GM23338 (cell line): Measurements from ENCODE around the gene RNF5. TPM values are rescaled to one million over a fixed set of nuclear protein-coding genes. Genes with fewer than 3 reads are reported as not detected.

Experiments used
- ATAC-seq: fragments of 200-7000 bp; cut with Tn5 transposase; 3 replicates; pipeline ENCODE4 v1.9.1; 2020
- DNase-seq: peaks from one replicate; pipeline ENCODE4 v3.0.0-alpha.2; 2015; ENCODE audit warnings: low spot score
- H2AFZ ChIP-seq: fragments of 200-600 bp; sonication (generic); 2 replicates; pipeline ENCODE4 v1.8.0; 2016; ENCODE audit warnings: antibody characterized with exemption, mild to moderate bottlenecking, moderate library complexity
- H3F3A ChIP-seq: fragments of 200-600 bp; sonication (generic); replicated peaks from 2 replicates; pipeline ENCODE4 v1.8.0; 2017; ENCODE audit warnings: antibody characterized with exemption, mixed run types, low read depth
- H3K27ac ChIP-seq: fragments of 200-600 bp; sonication (generic); 2 replicates; pipeline ENCODE4 v1.6.1; 2016; ENCODE audit warnings: low read depth
- H3K27me3 ChIP-seq: fragments of 200-600 bp; sonication (generic); 2 replicates; pipeline ENCODE4 v1.8.0; 2016; ENCODE audit warnings: mild to moderate bottlenecking, mixed run types, moderate library complexity; ENCODE audit not compliant: insufficient read depth
- H3K36me3 ChIP-seq: fragments of 200-600 bp; sonication (generic); 2 replicates; pipeline ENCODE4 v1.8.0; 2016; ENCODE audit warnings: mild to moderate bottlenecking; ENCODE audit not compliant: insufficient read depth
- H3K4me1 ChIP-seq: fragments of 200-600 bp; sonication (generic); 2 replicates; pipeline ENCODE4 v1.8.0; 2016; ENCODE audit warnings: mild to moderate bottlenecking, moderate library complexity; ENCODE audit not compliant: insufficient read depth
- H3K4me2 ChIP-seq: fragments of 200-600 bp; sonication (generic); 2 replicates; pipeline ENCODE4 v1.7.1; 2017; ENCODE audit warnings: mixed run types
- H3K4me3 ChIP-seq: fragments of 200-600 bp; sonication (generic); 2 replicates; pipeline ENCODE4 v1.6.1; 2016; ENCODE audit warnings: mixed run types
- H3K79me2 ChIP-seq: fragments of 200-600 bp; sonication (generic); replicated peaks from 2 replicates; pipeline ENCODE4 v1.8.0; 2017; ENCODE audit warnings: mild to moderate bottlenecking; ENCODE audit not compliant: insufficient read depth
- H3K9me2 ChIP-seq: fragments of 200-600 bp; sonication (generic); 2 replicates; pipeline ENCODE4 v1.8.0; 2017; ENCODE audit not compliant: insufficient read depth
- H4K20me1 ChIP-seq: fragments of 200-600 bp; sonication (generic); replicated peaks from 2 replicates; pipeline ENCODE4 v1.8.0; 2017; ENCODE audit warnings: mild to moderate bottlenecking; ENCODE audit not compliant: insufficient read depth
- H3K27ac Mint-ChIP-seq: 2 replicates; pipeline ENCODE4 v1.8.0; 2020; ENCODE audit warnings: inconsistent platforms, mild to moderate bottlenecking, moderate library complexity, mixed read lengths
- H3K27me3 Mint-ChIP-seq: 3 replicates; pipeline ENCODE4 v1.8.0; 2022; ENCODE audit warnings: low read depth, mild to moderate bottlenecking, moderate library complexity, mixed read lengths, inconsistent platforms; ENCODE audit not compliant: insufficient read depth, poor library complexity
- H3K36me3 Mint-ChIP-seq: 3 replicates; pipeline ENCODE4 v1.8.0; 2021; ENCODE audit warnings: low read depth, mild to moderate bottlenecking, inconsistent platforms, moderate library complexity, mixed read lengths
- H3K4me1 Mint-ChIP-seq: 3 replicates; pipeline ENCODE4 v1.8.0; 2020; ENCODE audit warnings: mild to moderate bottlenecking, inconsistent platforms, mixed read lengths
- H3K4me3 Mint-ChIP-seq: 3 replicates; pipeline ENCODE4 v1.8.0; 2021; ENCODE audit warnings: moderate library complexity, mild to moderate bottlenecking, inconsistent platforms, mixed read lengths
- H3K9me3 Mint-ChIP-seq: 3 replicates; pipeline ENCODE4 v1.8.0; 2020; ENCODE audit warnings: moderate library complexity, mild to moderate bottlenecking, inconsistent platforms, mixed read lengths
- CREB1 ChIP-seq: fragments of 250-450 bp; sonication (Bioruptor Pico); IDR thresholded peaks from 2 replicates; pipeline ENCODE4 v1.5.0; 2020; ENCODE audit warnings: low read depth, mild to moderate bottlenecking, moderate library complexity
- EZH2 ChIP-seq: fragments of 200-600 bp; sonication (generic); IDR thresholded peaks from one replicate; pipeline ENCODE4 v1.8.0; 2017; ENCODE audit warnings: antibody characterized with exemption, mild to moderate bottlenecking, low read depth; ENCODE audit not compliant: unreplicated experiment
- POLR2AphosphoS5 ChIP-seq: IDR thresholded peaks from 2 replicates; pipeline ENCODE4 v1.6.1; 2016; ENCODE audit warnings: antibody characterized with exemption, low read depth
- polyA plus RNA-seq: library from polyadenylated mRNA; unstranded; fragments of >200 nt; fragmentation: Nextera tagmentation; extraction: Ambion mirVana; gene quantifications from 2 replicates; pipeline ENCODE4 v1.2.1, GENCODE V29; 2016
- total RNA-seq: library from RNA; depleted of rRNA; stranded (reverse); fragments of >200 nt; shearing (Covaris generic); gene quantifications from 2 replicates; pipeline ENCODE4 v1.2.3, GENCODE V29; 2014
- TF ChIP-seq, protein P1 (sequence below): fragments of 250-450 bp; sonication (Bioruptor Pico); IDR thresholded peaks from 2 replicates; pipeline ENCODE4 v1.5.0; 2020; ENCODE audit warnings: mild to moderate bottlenecking, moderate library complexity
- TF ChIP-seq, protein P2 (sequence below), 2 experiments: fragments of 200-600 bp in 1 of 2; sonication (generic) in 1 of 2; conservative IDR thresholded peaks; 2 replicates each; pipeline versions ENCODE4 v1.5.1 to v1.6.1; 2016 to 2017; ENCODE audit warnings: antibody characterized with exemption in 2 of 2, low read depth in 2 of 2, mild to moderate bottlenecking in 2 of 2, moderate library complexity in 1 of 2
- TF ChIP-seq, protein P3 (sequence below): IDR thresholded peaks from one replicate; pipeline ENCODE4 v1.6.1; 2018; ENCODE audit warnings: antibody characterized with exemption; ENCODE audit not compliant: unreplicated experiment

Gene RNF5
- total and polyA plus RNA-seq, 2 experiments from 2014 or later, result 119 to 164 TPM

DNA sequence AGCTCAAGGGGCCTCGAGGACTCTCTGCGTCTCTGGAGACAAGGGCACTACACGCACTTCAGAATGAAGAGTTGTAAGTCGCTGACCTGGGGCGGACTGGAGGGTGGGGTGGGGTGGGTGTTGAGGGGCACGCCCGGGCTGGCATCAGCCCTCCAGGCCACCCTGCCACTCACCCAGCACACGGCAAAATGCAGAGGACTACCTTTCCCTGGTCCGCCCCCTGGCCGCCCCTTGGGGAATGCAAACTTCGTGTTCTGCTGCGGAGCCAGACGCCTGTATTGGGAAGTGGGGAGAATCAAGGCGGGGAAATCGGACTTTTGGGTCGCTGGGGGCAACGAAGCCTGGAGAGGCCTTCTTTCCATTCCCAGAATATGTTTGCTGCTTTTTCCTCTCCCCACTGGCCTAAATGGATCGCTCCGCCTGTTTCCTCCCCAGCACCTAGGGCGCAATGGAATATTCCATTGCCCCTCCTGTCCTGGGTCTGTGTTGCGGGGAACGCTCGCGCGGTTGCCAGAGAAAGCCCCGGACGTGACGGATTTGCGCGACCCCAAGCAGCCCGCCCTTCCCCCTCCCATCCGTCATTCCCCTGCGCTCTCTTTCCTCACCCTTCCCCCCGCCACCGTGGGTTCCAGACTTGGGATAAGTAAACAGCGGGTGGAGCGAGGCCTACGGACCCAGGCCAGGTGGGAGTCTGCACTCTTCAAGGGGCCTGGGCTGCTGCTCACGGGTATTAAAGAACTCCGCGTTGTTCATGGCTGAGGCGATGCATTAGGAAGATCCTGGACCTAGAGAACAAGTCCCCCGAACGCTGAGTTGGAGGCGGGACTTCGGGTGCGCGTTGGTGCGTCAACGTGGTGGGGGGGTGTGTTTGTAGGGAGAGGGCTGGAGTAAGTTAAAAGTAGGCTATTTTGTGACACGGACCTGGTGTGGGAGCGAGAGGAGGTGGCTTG is 24.4 kb upstream of the RNF5 start, which contains the start of gene PPT2 (continued):
- TF ChIP-seq, protein P1, sequence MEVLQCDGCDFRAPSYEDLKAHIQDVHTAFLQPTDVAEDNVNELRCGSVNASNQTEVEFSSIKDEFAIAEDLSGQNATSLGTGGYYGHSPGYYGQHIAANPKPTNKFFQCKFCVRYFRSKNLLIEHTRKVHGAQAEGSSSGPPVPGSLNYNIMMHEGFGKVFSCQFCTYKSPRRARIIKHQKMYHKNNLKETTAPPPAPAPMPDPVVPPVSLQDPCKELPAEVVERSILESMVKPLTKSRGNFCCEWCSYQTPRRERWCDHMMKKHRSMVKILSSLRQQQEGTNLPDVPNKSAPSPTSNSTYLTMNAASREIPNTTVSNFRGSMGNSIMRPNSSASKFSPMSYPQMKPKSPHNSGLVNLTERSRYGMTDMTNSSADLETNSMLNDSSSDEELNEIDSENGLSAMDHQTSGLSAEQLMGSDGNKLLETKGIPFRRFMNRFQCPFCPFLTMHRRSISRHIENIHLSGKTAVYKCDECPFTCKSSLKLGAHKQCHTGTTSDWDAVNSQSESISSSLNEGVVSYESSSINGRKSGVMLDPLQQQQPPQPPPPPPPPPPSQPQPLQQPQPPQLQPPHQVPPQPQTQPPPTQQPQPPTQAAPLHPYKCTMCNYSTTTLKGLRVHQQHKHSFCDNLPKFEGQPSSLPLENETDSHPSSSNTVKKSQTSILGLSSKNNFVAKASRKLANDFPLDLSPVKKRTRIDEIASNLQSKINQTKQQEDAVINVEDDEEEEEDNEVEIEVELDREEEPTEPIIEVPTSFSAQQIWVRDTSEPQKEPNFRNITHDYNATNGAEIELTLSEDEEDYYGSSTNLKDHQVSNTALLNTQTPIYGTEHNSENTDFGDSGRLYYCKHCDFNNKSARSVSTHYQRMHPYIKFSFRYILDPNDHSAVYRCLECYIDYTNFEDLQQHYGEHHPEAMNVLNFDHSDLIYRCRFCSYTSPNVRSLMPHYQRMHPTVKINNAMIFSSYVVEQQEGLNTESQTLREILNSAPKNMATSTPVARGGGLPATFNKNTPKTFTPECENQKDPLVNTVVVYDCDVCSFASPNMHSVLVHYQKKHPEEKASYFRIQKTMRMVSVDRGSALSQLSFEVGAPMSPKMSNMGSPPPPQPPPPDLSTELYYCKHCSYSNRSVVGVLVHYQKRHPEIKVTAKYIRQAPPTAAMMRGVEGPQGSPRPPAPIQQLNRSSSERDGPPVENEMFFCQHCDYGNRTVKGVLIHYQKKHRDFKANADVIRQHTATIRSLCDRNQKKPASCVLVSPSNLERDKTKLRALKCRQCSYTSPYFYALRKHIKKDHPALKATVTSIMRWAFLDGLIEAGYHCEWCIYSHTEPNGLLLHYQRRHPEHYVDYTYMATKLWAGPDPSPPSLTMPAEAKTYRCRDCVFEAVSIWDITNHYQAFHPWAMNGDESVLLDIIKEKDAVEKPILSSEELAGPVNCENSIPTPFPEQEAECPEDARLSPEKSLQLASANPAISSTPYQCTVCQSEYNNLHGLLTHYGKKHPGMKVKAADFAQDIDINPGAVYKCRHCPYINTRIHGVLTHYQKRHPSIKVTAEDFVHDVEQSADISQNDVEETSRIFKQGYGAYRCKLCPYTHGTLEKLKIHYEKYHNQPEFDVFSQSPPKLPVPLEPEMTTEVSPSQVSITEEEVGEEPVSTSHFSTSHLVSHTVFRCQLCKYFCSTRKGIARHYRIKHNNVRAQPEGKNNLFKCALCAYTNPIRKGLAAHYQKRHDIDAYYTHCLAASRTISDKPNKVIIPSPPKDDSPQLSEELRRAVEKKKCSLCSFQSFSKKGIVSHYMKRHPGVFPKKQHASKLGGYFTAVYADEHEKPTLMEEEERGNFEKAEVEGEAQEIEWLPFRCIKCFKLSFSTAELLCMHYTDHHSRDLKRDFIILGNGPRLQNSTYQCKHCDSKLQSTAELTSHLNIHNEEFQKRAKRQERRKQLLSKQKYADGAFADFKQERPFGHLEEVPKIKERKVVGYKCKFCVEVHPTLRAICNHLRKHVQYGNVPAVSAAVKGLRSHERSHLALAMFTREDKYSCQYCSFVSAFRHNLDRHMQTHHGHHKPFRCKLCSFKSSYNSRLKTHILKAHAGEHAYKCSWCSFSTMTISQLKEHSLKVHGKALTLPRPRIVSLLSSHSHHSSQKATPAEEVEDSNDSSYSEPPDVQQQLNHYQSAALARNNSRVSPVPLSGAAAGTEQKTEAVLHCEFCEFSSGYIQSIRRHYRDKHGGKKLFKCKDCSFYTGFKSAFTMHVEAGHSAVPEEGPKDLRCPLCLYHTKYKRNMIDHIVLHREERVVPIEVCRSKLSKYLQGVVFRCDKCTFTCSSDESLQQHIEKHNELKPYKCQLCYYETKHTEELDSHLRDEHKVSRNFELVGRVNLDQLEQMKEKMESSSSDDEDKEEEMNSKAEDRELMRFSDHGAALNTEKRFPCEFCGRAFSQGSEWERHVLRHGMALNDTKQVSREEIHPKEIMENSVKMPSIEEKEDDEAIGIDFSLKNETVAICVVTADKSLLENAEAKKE (CRISPR knock-in tag), result no peak
- TF ChIP-seq POLR2AphosphoS5, result peak; percentile 36; the same call in 1 of the 2 replicates

DNA sequence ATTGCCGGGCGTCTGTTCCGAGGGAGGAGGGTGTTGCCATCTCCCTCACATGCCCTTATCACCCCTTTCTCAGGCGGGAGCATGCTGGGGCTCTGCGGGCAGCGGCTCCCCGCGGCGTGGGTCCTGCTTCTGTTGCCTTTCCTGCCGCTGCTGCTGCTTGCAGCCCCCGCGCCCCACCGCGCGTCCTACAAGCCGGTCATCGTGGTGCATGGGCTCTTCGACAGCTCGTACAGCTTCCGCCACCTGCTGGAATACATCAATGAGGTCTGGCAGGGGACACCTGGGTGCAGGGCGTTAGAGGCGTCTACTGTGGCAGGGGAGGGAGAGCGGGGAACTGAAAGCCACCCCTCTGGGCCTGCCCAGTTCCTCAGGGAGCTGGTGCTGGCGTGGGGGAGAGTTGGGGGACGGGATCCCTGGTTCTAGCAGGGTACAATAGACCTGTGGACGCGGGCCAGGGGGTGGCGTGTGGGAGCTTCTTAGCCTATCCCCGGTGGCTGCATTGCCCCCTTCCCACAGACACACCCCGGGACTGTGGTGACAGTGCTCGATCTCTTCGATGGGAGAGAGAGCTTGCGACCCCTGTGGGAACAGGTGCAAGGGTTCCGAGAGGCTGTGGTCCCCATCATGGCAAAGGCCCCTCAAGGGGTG is 23.6 kb upstream of the RNF5 start:
- DNase-seq (peak; percentile 91), ATAC-seq (peak; percentile 55)
- H3K36me3 ChIP-seq, result peaks cover 12% of the 10 kb centered on the region
- H4K20me1 ChIP-seq, result 0 out of 2 replicates have a peak, but pooled peaks cover 8% of the 10 kb centered on the region
- Mint-ChIP-seq H3K9me3 (no peaks in the 10 kb centered on the region; the same call in 1 of the 3 replicates), H3K27ac (peak overlapping the region; percentile 96), H3K36me3 (peaks cover 33% of the 10 kb centered on the region), H3K27me3 (peaks cover 38% of the 10 kb centered on the region), H3K4me3 (peak overlapping the region; percentile 94), H3K4me1 (peaks cover 39% of the 10 kb centered on the region)
- H3K9me2 ChIP-seq, result no peaks in the 10 kb centered on the region
- peaks cover 25% of the 10 kb centered on the region for H3K4me1 ChIP-seq
- H3K79me2 ChIP-seq, result no peaks in the 10 kb centered on the region
- TF ChIP-seq CREB1 (CRISPR knock-in tag), result no peak
- TF ChIP-seq, protein P2, sequence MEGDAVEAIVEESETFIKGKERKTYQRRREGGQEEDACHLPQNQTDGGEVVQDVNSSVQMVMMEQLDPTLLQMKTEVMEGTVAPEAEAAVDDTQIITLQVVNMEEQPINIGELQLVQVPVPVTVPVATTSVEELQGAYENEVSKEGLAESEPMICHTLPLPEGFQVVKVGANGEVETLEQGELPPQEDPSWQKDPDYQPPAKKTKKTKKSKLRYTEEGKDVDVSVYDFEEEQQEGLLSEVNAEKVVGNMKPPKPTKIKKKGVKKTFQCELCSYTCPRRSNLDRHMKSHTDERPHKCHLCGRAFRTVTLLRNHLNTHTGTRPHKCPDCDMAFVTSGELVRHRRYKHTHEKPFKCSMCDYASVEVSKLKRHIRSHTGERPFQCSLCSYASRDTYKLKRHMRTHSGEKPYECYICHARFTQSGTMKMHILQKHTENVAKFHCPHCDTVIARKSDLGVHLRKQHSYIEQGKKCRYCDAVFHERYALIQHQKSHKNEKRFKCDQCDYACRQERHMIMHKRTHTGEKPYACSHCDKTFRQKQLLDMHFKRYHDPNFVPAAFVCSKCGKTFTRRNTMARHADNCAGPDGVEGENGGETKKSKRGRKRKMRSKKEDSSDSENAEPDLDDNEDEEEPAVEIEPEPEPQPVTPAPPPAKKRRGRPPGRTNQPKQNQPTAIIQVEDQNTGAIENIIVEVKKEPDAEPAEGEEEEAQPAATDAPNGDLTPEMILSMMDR (conservative IDR thresholded peaks at IDR 0.05; ENCODE audit: low read depth in 2 of 2), result peak; percentile 58 to 84
- TF ChIP-seq, protein P3, sequence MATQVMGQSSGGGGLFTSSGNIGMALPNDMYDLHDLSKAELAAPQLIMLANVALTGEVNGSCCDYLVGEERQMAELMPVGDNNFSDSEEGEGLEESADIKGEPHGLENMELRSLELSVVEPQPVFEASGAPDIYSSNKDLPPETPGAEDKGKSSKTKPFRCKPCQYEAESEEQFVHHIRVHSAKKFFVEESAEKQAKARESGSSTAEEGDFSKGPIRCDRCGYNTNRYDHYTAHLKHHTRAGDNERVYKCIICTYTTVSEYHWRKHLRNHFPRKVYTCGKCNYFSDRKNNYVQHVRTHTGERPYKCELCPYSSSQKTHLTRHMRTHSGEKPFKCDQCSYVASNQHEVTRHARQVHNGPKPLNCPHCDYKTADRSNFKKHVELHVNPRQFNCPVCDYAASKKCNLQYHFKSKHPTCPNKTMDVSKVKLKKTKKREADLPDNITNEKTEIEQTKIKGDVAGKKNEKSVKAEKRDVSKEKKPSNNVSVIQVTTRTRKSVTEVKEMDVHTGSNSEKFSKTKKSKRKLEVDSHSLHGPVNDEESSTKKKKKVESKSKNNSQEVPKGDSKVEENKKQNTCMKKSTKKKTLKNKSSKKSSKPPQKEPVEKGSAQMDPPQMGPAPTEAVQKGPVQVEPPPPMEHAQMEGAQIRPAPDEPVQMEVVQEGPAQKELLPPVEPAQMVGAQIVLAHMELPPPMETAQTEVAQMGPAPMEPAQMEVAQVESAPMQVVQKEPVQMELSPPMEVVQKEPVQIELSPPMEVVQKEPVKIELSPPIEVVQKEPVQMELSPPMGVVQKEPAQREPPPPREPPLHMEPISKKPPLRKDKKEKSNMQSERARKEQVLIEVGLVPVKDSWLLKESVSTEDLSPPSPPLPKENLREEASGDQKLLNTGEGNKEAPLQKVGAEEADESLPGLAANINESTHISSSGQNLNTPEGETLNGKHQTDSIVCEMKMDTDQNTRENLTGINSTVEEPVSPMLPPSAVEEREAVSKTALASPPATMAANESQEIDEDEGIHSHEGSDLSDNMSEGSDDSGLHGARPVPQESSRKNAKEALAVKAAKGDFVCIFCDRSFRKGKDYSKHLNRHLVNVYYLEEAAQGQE, result no peak
- no peak for TF ChIP-seq EZH2
- H3K4me2 ChIP-seq, result peak overlapping the region; percentile 100
- H3K27ac ChIP-seq, result 0 out of 2 replicates have a peak overlapping the region, but pooled peaks have one; percentile 79
- H3K4me3 ChIP-seq, result peak overlapping the region; percentile 100
- peaks cover 9% of the 10 kb centered on the region for H3F3A ChIP-seq
- peak overlapping the region; percentile 100 for H2AFZ ChIP-seq
- peaks cover 36% of the 10 kb centered on the region for H3K27me3 ChIP-seq
